ENCODE data around the gene VPS26B. TPM values are rescaled to one million over a fixed set of nuclear protein-coding genes. Genes with fewer than 3 reads are reported as not detected.
"Not testable (repeated sequence)": the region's sequence is repeated elsewhere in the genome, so short reads cannot be mapped to it uniquely, and the experiment has no call there.

Gene VPS26B
- total RNA-seq, 1 donor from 2014 or later, result 36.1 TPM

DNA sequence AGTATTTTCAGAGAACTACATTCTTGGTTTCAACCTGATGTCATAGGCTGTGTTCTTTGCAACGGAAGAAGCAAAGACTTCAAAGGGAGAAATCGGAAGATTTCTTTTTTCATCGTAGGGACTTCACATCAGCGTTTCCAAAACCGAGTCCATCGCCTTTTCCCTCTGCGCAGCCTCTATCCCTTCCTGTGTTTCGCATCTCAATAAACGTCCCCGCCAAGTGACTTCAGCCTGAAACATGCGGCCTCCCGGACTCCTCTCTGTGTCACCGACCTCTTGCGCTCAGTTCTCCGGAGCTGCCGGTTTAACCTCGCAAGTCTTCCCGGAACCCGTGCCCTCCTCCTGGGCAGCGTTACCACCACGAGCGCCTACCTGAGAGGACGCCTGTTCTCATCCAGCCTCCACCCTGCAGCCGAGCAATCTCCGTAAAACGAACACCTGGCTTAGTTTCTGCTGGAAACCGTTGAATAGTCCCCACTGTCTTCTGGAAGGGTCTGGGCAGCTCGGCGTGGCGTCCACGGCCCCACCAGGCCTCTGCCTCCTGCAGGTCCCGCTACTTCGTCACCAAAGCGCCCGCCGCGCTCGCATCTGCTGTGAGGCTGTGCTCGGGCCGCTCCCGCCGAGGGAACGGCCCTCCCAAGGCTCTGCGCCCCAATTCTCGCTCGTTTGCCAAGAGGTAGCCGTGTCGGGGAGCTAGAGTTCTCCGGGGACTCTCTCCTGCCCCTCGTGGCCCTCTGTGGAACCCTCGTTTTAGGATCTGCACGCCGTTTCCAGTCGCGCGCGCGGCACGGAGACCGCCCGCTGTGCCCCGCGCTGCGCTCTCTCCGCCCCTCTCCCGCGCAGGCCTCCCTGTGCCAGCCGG, 51.3 kb downstream of the VPS26B start, which contains the start of gene GLB1L3:
TSS of gene GLB1L3 (plus strand) at position 846 of the 862 bp plus-strand sequence. CDS start 362 bp downstream, outside the sequence.
- H3K36me3 ChIP-seq, result no peaks in the 10 kb centered on the region
- H3K27ac ChIP-seq, result peak within 1 kb of the TSS; percentile 18
- intact Hi-C loops (cut with DNase I), result no loop called here
- DNase-seq (ENCODE audit: extremely low spot score in 2 of 2), result peak; percentile 81 to 91
- H3K9me3 ChIP-seq, result no peaks in the 10 kb centered on the region
- H3K4me1 ChIP-seq, result peaks cover 20% of the 10 kb centered on the region
- no peak for TF ChIP-seq POLR2AphosphoS5 (IDR thresholded peaks at IDR 0.05; ENCODE audit: insufficient read depth in 1 of 2, low read depth in 1 of 2)
- TF ChIP-seq POLR2A (IDR thresholded peaks at IDR 0.05), result no peak
- peak within 1 kb of the TSS; percentile 38 to 40 for H3K4me3 ChIP-seq
- H3K27me3 ChIP-seq, result peaks cover 13% of the 10 kb centered on the region

DNA sequence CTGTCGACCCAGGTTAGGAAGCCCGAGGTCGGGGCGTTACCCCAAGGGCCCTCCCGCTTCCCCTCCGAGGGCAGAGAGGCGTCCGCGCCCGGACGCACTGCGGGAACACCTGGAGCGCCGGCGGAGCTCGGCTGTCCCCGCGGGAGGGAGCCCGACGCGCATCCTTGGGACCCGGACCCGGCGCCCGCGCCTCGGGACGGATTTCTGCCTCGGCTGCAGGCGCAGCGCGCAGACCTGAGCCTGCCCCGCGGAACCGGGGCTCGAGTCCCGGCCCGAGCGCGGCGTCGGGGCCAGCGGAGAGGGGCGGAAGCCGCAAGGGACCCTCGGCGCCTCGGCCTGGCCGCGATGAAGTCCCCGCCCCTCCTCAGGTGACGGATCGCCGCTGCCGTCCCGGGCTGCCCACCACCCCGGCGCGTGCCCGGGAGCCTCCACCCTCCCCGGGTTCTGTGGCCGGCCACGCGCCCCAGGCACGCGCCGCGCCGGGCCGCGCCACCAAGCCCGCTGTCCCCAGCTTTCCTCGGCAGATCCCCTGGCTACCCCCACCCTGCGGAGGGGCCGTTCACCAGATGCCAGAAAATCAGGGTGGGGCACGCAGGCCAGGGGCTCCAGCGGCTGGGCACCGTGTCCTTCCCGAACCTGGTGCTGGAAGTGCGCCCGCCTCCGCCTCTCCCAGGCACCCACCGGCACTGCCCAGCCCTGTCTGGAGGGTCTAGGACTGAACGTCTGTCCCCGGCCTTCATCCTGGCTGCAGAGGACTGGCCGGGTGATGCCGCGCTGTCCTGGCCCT, 52.1 kb downstream of the VPS26B start:
- TF ChIP-seq, protein P1, sequence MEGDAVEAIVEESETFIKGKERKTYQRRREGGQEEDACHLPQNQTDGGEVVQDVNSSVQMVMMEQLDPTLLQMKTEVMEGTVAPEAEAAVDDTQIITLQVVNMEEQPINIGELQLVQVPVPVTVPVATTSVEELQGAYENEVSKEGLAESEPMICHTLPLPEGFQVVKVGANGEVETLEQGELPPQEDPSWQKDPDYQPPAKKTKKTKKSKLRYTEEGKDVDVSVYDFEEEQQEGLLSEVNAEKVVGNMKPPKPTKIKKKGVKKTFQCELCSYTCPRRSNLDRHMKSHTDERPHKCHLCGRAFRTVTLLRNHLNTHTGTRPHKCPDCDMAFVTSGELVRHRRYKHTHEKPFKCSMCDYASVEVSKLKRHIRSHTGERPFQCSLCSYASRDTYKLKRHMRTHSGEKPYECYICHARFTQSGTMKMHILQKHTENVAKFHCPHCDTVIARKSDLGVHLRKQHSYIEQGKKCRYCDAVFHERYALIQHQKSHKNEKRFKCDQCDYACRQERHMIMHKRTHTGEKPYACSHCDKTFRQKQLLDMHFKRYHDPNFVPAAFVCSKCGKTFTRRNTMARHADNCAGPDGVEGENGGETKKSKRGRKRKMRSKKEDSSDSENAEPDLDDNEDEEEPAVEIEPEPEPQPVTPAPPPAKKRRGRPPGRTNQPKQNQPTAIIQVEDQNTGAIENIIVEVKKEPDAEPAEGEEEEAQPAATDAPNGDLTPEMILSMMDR (IDR thresholded peaks at IDR 0.05), result no peak
- peaks cover 20% of the 10 kb centered on the region for H3K4me1 ChIP-seq
- intact Hi-C loops (cut with DNase I), result no loop called here
- H3K36me3 ChIP-seq, result no peaks in the 10 kb centered on the region
- H3K27me3 ChIP-seq, result peaks cover 13% of the 10 kb centered on the region
- no peaks in the 10 kb centered on the region for H3K9me3 ChIP-seq
- H3K4me3 ChIP-seq, result peak overlapping the region; percentile 38 to 40
- DNase-seq (ENCODE audit: extremely low spot score in 2 of 2), result peak; percentile 67 to 76
- peak overlapping the region; percentile 18 for H3K27ac ChIP-seq

GRCh38 chr11:134277183-134278001, 52.9 kb downstream of the VPS26B start:
- intact Hi-C loops (cut with DNase I), result no loop called here

GRCh38 chr11:134278356-134278755, 53.9 kb downstream of the VPS26B start:
- no peaks in the 10 kb centered on the region for H3K36me3 ChIP-seq
- peaks cover 20% of the 10 kb centered on the region for H3K4me1 ChIP-seq
- peak; percentile 6 to 52 for DNase-seq (ENCODE audit: extremely low spot score in 2 of 2)
- no peak overlapping the region for H3K4me3 ChIP-seq
- intact Hi-C loops (cut with DNase I), result no loop called here
- no peak overlapping the region for H3K27ac ChIP-seq
- H3K9me3 ChIP-seq, result no peaks in the 10 kb centered on the region
- TF ChIP-seq, protein P1 (IDR thresholded peaks at IDR 0.05), result no peak
- TF ChIP-seq POLR2A (IDR thresholded peaks at IDR 0.05) (no peak), POLR2AphosphoS5 (IDR thresholded peaks at IDR 0.05; ENCODE audit: insufficient read depth in 1 of 2, low read depth in 1 of 2) (no peak)
- peaks cover 13% of the 10 kb centered on the region for H3K27me3 ChIP-seq

More at GRCh38 chr11:134277183-134278001, 52.9 kb downstream of the VPS26B start:
- H3K27ac ChIP-seq, result no peak overlapping the region
- H3K4me3 ChIP-seq, result peak overlapping the region; percentile 38 to 40
- no peaks in the 10 kb centered on the region for H3K9me3 ChIP-seq
- H3K36me3 ChIP-seq, result no peaks in the 10 kb centered on the region
- TF ChIP-seq POLR2AphosphoS5 (IDR thresholded peaks at IDR 0.05; ENCODE audit: insufficient read depth in 1 of 2, low read depth in 1 of 2), result no peak
- TF ChIP-seq, protein P1 (IDR thresholded peaks at IDR 0.05), result no peak
- TF ChIP-seq POLR2A (IDR thresholded peaks at IDR 0.05), result no peak
- peaks cover 20% of the 10 kb centered on the region for H3K4me1 ChIP-seq
- peak; percentile 69 to 94 for DNase-seq (ENCODE audit: extremely low spot score in 2 of 2)
- peaks cover 13% of the 10 kb centered on the region for H3K27me3 ChIP-seq

GRCh38 chr11:134281635-134282034, 57.2 kb downstream of the VPS26B start:
- H3K36me3 ChIP-seq; H3K4me3 ChIP-seq; H3K27ac ChIP-seq; H3K9me3 ChIP-seq; H3K27me3 ChIP-seq; DNase-seq (ENCODE audit: extremely low spot score in 2 of 2); intact Hi-C loops (cut with DNase I); H3K4me1 ChIP-seq: not testable (repeated sequence)
